Vagina (tissue), 2 donors: ENCODE measurements around the gene JAG1.

Experiments used
- CTCF ChIP-seq, 3 experiments: fragments of 450-650 bp in 2 of 3; fragments of 200-600 bp in 1 of 3; sonication (generic) in 1 of 3; IDR thresholded peaks; one replicate each; pipeline ENCODE4 v1.5.1; 2017 to 2019; ENCODE audit warnings: antibody characterized with exemption in 3 of 3, mild to moderate bottlenecking in 2 of 3, moderate library complexity in 2 of 3
- POLR2A ChIP-seq, 2 donors: fragments of 450-650 bp; IDR thresholded peaks; one replicate each; pipeline ENCODE4 v1.6.1; 2017; ENCODE audit warnings: antibody characterized with exemption in 2 of 2, mild to moderate bottlenecking in 2 of 2, moderate library complexity in 2 of 2
- POLR2AphosphoS5 ChIP-seq, 2 donors: sonication (generic); formaldehyde crosslinking; IDR thresholded peaks; one replicate each; pipeline ENCODE4 v1.9.0; 2017; ENCODE audit warnings: antibody characterized with exemption in 2 of 2, mild to moderate bottlenecking in 2 of 2, low read depth in 1 of 2; ENCODE audit not compliant: insufficient read depth in 1 of 2

GRCh38 chr20:10613911-10614310 lies 59.9 kb downstream of the JAG1 start:
- TF ChIP-seq CTCF (IDR thresholded peaks at IDR 0.05), result no peak
- TF ChIP-seq POLR2AphosphoS5 (IDR thresholded peaks at IDR 0.05; ENCODE audit: insufficient read depth in 1 of 2, low read depth in 1 of 2), result no peak
- TF ChIP-seq POLR2A (IDR thresholded peaks at IDR 0.05), result no peak
